Kidney epithelial cell (primary cell): ENCODE data around the gene RPL7L1. TPM values are rescaled to one million over a fixed set of nuclear protein-coding genes. Genes with fewer than 3 reads are reported as not detected.

Experiments
- DNase-seq: peaks from one replicate; pipeline ENCODE4 v3.0.0-alpha.2; 2010; ENCODE audit warnings: low read depth
- H3K27me3 ChIP-seq: 2 replicates; pipeline ENCODE4 v1.6.0; 2011; ENCODE audit warnings: low read length; ENCODE audit not compliant: control insufficient read depth, insufficient read depth
- H3K36me3 ChIP-seq: 2 replicates; pipeline ENCODE4 v1.5.1; 2011; ENCODE audit warnings: low read length; ENCODE audit not compliant: control insufficient read depth, insufficient read depth
- H3K4me3 ChIP-seq: 2 replicates; pipeline ENCODE4 v1.5.1; 2011; ENCODE audit warnings: low read depth, mild to moderate bottlenecking, control low read depth, low read length
- total RNA-seq: library from RNA; depleted of rRNA; stranded (reverse); fragments of >200 nt; gene quantifications from 2 replicates; pipeline ENCODE4 v1.2.3, GENCODE V29; 2015
- TF ChIP-seq, protein P1 (sequence below): IDR thresholded peaks from 2 replicates; pipeline ENCODE4 v1.5.1; 2011; ENCODE audit warnings: mild to moderate bottlenecking, moderate library complexity, low read length, control low read depth, inconsistent platforms; ENCODE audit not compliant: insufficient read depth, poor library complexity, severe bottlenecking

RPL7L1 gene
- total RNA-seq, 1 donor from 2014 or later, result 107 TPM

DNA sequence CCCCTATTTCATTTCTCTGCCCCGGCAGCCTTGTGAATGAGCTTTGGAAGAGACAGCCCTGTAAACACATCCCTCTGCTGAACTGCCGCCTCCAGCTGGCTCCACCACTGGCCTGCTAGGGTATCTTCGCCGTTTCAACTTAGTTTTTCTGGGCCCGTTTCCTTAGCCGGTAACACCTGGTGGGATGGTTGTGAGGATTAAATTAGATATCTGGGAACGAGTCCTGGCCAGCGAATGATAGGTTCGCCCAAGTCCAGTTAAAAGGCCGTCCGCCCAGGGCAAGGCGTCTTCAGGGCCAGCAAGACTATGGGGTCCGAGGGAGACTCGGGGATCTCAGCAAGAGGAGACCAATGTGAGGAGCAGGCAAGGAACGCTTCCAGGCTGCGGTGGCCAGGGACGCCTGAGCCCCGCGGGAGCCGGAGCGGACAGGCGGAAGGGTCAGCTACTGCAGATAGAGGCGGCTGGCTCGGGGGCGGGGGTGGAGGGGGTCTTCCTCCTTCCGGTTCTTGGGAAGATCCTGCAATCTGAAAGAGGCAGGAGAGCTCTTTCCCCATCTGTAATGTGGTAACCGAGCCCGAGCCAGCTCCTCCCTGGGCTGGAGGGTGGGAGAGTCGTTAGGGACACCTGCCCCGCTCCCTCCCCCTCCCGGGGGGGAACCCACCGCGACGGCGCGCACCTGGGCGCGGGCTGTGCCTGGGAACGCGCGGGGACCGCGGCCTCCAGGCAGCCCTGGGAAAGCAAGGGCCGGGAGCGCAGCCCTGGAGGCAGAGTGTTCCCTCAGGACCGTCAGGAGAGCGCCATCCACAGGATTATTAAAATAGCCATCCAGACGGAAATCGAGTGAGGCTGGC, 32.0 kb downstream of the RPL7L1 start:
- peak overlapping the region; percentile 7 for H3K4me3 ChIP-seq
- TF ChIP-seq, protein P1, sequence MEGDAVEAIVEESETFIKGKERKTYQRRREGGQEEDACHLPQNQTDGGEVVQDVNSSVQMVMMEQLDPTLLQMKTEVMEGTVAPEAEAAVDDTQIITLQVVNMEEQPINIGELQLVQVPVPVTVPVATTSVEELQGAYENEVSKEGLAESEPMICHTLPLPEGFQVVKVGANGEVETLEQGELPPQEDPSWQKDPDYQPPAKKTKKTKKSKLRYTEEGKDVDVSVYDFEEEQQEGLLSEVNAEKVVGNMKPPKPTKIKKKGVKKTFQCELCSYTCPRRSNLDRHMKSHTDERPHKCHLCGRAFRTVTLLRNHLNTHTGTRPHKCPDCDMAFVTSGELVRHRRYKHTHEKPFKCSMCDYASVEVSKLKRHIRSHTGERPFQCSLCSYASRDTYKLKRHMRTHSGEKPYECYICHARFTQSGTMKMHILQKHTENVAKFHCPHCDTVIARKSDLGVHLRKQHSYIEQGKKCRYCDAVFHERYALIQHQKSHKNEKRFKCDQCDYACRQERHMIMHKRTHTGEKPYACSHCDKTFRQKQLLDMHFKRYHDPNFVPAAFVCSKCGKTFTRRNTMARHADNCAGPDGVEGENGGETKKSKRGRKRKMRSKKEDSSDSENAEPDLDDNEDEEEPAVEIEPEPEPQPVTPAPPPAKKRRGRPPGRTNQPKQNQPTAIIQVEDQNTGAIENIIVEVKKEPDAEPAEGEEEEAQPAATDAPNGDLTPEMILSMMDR, result peak; percentile 11
- H3K27me3 ChIP-seq, result peaks cover 2% of the 10 kb centered on the region
- H3K36me3 ChIP-seq, result no peaks in the 10 kb centered on the region
- no peak for DNase-seq

DNA sequence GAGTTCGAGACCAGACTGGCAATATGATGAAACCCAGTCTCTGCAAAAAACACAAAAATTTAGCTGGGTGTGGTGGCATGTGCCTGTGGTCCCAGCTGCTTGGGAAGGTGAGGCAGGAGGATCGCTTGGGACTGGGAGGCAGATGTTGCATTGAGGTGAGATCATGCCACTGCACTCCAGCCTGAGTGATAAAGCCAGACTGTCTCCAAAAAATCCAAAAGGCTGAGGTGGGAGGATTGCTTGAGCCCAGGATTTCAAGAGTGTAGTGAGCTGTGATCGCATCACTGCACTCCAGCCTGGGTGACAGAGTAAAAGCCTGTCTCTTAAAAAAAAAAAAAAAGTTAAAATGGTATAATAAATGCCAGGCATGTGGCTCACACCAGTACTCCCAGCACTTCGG, 35.1 kb downstream of the RPL7L1 start:
- TF ChIP-seq, protein P1, result no peak
- no peak for DNase-seq
- Histone ChIP-seq H3K4me3 (no peak overlapping the region), H3K27me3 (no peaks in the 10 kb centered on the region), H3K36me3 (no peaks in the 10 kb centered on the region)

DNA sequence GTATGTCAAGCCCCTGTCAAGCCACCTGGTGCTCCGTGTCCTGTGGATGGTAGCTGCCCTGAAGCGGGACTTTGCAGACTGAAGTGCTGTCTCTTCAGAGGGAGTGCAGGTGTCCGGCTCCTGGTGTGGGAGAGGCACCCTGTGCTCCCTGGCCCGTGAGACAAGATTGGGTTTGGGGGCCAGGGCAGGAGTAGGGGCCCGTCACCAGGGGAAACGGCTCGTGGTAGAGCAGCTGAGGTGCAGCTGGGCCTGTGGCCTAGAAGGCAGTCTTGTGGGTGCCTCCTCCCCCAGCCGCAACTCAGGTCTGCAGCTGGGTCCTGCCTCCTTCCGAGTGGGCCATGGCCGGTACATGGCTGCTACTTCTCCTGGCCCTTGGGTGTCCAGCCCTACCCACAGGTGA, 36.3 kb downstream of the RPL7L1 start, which contains the start of gene PTCRA:
Gene PTCRA, plus strand, starts transcription at position 322 of the 400 bp plus-strand sequence. Its CDS starts 17 bp downstream, at position 339.
- no peaks in the 10 kb centered on the region for H3K36me3 ChIP-seq
- TF ChIP-seq, protein P1, result no peak
- no peak within 1 kb of the TSS for H3K4me3 ChIP-seq
- H3K27me3 ChIP-seq, result no peaks in the 10 kb centered on the region
- DNase-seq, result no peak

DNA sequence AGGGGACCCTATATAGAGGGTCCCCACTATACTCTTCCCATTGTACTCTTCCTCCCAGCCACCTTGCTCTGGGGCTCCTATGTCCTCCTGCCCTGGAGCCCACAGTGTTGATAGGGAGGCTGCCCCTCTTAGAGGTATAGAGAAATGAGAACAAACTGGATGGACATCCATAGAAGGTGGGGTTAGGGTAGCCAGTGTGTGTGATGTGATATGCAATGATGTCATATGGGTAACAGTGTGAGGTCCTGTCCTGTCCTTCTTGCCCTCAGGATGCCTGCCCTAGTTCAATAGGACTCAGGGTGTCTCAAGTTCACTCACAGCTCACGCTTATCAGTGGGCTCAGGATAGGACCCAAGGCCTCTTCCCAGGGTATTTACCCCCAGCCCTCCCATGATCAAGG, 36.9 kb downstream of the RPL7L1 start:
- TF ChIP-seq, protein P1, result no peak
- no peak for DNase-seq
- Histone ChIP-seq H3K27me3 (no peaks in the 10 kb centered on the region), H3K4me3 (no peak overlapping the region), H3K36me3 (no peaks in the 10 kb centered on the region)

DNA sequence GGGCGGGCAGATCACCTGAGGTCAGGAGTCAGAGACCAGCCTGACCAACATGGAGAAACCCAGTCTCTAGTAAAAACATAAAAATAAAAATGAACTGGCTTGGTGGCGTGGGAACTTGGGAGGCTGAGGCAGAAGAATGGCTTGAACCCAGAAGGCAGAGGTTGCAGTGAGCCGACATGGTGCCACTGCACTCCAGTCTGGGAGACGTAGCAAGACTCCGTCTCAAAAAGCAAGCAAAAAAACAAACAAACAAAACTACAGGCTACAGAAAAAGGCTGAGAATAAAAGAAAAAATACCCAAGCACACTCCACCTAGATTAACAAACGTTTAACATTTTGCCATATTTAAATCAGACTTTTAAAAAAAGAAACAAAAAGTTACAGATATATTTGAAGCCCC, 42.4 kb downstream of the RPL7L1 start:
- TF ChIP-seq, protein P1, result no peak
- DNase-seq, result no peak
- H3K4me3 ChIP-seq, result no peak overlapping the region
- H3K27me3 ChIP-seq, result peaks cover 2% of the 10 kb centered on the region
- no peaks in the 10 kb centered on the region for H3K36me3 ChIP-seq
